Hematopoietic multipotent progenitor cell treated with erythropoietin and hydrocortisone succinate and interleukin-3 and kit ligand, for 6 days (in vitro differentiated cells): ENCODE measurements around the gene SHROOM3.
A peak's percentile ranks its signal among the peaks of the same experiment; 100 is the strongest.

Experiments
- DNase-seq: peaks from one replicate; pipeline ENCODE4 v3.0.0-alpha.2; 2015

The SHROOM3 gene

DNA sequence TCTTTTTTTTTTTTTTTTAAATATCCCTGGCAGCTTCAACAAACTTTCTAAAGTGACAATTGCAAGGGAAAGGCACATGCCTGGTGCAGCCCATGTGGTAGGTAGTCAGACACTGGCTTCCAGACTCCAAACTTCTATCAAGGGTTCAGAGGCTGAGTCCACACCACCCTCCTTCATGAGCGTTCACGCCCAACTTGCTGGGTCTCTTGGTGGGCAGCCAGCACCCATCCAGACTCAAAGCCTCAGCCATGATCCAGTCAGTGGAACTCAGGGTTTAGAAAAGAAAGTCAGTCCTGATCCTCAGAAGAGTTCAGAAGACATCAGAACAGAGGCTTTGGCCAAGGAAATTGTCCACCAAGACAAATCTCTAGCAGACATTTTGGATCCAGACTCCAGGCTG, 321.4 kb downstream of the SHROOM3 start:
- no peak for DNase-seq

DNA sequence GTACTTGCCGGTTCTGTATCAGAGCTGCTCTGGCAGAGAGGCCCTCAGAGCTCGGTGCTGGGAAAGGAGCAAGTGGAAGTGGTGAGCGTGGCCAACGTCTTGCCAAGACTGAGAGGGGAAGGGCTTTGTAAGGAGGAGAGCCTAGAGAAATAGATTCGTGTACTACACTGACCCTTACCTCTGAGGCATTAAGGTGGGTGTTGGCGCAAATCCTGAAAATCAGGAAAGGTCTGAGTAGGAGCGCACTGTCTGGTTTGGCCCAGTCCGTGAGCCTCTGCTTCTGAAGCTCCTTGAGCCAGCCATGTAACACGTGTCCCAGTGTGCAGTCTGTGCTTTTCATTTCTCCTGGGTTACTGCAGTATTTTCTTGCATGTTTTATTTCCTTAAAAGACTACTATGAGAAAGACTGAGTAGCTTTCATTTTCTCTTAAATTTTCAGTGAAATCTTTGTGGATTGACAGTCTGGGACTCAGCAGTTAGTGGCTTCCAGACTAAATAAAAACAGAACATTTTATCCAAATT, 322.4 kb downstream of the SHROOM3 start:
- no peak for DNase-seq

DNA sequence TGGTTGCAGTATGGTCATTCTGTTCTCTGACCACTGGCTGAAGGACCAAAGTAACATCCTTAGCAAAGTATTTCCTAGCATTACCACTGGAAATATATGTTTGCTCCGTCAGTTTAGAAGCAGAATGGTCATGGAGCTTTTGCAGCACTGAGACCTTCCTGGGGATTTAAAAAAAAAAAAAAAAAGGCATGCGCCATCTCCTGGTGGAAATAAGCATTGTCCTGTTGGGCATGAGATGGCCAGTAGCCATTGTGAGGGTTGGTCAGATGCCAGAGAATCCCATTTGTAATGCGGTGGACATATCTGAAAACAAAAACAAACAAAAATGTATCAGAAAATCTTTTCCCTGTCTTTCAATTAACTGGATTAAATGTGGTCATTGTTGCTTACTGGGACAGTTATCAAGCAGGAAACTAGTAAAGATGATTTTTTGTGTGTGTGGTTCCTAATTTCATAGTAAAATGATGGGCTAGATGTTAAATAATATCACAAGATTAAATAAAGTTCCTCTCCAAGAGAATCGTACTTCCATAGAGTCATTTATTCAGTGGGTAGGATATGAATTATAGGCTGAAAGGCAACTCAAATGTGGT, 323.4 kb downstream of the SHROOM3 start:
- DNase-seq: peak; percentile 53

DNA sequence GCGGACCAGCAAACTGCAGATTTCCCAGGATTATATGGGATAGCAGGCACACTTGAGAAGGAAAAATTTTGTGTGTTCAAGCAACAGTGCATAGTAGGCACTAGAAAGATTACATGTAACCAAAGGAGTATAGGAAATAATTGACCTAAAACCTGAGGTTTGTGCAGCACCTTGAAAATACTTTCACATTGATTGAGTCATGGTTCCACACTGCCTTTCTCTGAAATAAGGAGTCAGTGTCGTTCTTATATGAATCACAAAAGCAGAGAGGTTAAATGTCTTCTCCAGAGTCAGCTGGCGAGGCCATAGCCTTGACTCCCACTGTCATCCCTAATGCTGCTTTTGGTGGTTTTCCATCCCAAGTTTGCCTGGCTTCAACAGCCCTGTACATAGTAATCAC, 324.0 kb downstream of the SHROOM3 start:
- DNase-seq: no peak

DNA sequence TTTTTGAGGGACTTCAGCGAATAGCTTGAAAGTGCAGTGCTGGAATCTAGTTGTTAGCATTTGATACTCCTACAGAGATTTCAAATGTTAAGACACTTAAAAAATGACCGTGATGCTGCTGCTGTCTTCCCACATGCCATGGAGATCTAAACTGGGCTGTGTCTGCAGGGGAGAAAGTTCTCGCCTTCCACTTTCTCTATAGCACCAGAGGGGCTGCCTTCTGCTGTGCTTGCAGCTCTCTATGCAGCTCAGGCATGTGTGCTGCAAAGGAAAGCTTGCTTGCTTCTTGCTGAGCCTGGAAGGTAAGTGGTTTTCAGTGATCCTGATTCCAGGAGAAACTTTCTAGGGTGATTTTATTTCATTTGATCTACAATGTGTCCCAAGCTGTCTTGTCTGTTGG, 325.2 kb downstream of the SHROOM3 start:
- no peak for DNase-seq

DNA sequence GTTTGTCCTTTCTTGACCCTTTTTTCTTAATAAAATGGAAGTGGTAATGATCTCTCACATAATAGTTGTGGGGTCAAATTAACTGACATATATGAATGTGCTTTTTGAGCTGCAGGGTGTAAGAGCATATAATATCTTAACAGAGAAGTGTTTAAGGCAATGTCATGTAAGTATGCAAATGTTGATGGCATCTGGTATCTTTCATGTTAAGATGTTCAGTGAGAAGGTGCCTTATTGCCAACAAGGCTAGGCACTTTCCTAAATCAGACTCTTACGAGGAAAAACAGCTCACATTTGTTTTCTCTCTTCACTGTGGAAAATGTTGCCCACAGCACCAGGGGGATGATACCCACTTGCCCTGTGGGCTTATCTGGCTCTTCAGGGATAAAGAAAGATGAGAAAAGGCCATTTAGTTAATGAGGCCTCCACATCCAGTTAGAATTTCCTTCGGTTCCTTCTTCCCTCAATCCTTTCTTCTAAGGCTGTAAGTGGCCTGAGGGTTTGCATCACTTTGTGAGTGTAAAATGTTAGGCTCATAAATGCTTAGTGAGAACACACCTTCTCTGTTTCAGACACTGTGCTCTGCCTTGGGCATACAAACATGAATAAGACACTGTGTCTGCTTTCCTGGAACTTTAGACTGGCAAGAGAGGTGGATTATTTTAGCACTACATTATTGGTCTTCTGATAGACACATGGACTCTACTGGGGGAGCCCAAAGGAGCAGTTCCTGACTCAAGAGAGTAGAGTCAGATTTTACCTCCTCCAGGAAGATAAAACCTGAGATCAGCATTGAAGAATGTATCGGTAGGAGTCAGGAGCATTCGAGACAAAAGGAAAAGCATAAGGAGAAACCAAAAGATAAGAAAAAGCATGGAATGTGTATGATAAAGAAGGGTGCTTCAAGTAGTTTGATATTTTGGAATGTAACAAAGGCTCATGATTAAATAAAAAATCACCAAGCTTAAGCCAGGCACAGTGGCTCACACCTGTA, 327.4 kb downstream of the SHROOM3 start:
- DNase-seq: no peak

DNA sequence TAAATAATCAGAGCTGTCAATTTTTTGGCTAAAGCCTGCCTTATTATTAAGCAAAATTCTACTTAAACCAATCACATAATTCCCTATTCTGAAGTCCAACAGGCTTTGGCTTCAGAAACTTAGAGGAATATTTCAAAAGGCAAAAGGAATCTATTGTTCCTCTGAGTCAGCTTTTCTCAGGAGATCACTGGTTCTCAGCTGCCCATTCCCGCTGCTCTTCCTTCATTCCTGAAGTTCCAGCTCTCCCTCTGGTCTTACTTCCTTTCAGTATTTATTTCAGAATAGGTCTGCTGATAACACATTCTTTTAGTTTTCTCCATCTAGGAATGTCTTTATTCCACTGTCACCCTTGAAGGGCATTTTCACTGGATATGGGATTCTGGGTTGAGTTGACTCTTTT, 329.2 kb downstream of the SHROOM3 start:
- no peak for DNase-seq

DNA sequence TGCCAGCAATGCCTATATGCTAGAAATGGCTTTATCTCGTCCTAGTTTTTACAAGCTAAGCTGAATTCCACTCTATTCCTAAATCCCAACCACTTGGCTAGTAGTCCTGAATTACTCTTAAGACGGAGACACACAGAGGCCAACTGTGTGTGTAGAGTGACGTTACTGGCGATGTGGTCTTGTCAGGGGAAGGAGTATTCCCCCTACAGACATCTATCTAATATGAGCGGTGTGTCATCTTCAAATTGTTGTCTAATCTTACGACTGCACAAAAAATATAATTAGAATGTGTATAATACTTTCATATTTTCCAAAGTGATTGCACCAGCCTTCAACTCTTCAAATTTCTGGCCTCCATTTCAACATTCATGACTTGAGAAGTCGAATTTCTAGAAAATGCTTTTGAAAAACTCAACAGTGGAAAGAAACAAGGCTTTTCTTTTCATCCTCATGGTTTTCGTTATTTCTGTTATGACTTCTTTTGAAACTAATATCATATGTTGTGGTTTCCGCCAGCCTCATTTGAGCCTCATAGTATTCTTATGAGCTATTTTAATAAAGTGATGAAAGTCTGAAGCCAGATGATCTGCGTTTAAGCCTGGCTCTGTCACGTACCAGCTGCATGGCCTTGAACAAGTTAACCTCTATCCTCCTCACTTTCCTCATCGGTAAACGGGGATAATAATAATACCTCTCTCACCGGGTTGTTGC, 330.6 kb downstream of the SHROOM3 start:
- no peak for DNase-seq

DNA sequence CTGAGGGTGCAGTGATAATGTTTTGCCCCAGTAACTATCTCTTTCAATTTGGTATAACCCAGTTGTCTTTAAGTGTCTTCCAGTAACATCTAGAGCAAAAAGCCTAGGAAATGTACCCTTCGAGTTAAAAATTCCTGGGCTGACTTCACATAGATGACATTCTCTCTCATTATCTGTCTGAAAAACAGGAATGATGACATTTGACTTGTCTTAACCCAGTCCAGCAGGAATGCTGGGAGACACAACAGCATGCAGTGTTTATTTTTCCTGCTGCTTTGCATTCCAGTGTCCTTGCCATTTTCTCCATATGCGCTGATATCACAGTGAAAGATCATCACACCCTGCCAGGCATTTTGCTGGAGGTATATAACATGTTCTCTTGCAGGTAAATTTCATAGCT, 333.0 kb downstream of the SHROOM3 start:
- no peak for DNase-seq

DNA sequence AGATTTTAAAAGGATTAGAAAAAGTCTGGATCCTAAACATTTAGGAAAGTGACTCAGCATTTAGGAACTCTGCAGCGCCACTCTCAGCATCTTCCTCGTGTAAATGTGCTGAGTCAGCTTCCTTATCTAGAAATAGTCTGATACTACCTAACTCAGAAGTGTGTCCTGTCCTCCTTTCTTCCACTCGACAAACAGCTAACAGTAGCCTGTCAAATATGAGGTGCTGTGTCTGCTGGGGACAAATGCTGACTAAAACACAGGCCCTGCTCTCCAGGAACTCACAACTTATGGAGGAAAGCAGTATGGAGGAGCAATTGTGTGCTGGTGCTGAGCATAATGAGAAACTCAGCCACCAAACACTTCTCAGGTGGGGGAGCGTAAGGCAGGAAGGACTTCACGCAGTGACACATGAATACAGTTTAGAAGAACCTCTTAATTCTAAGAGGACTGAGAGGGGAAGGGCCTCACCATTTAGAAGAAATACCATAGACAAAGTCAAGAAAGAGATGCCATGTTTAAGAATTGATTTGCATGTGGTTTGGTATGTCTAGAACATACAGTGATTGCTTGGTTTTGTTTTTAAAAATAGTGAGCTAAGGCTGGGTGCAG, 337.6 kb downstream of the SHROOM3 start:
- peak; percentile 35 for DNase-seq

DNA sequence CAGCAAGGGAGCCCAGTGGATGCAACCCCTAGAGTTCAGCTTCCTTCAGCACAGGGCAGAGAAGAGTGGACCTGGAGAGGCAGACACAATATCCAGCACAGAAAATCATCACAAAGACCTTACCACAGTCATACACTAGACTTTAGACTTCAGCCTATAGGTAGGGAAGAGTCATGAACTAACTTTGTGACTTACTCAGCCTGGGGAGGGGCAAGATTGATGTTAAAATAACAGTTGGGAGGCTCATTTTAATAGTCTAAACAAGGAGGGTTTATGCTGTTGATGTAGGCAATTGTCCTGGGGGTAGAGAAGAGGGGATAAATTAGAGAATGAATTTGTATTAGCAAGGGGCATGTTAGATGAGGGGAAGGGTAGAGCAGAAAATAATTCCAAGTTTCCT, 338.7 kb downstream of the SHROOM3 start:
- DNase-seq: no peak

DNA sequence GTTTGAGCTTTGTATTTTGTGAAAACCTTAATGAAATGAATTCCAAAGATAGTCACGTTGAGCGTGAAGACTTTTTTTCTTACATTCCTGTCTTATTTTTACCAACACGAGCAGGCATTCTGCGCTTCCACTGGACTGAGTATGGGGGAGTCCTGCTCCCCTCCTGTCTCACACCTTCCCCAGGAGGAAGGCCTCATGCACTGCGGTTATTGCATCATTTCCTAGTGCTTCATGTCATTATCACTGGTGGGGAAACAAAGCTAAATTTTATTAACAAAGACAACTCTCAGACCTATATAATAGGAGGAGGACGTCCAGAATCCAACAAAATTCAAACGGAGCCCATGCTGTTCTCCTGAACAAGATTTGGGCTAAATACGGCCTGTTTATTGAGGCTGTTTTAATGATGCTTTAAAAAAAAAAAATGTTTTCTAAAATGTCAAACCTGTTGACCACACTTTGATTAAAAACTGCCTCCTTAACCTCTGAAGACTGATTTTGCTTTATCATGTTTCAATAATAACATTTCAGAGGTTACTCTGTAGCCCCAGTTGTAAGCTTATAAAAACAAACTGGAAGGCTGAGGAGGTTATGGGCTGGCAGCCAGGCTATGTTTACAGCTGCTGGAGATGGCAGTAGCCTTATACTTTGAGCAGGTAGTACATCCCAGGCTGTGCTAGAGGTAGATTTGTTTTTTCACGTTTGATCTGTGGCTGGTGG, 344.9 kb downstream of the SHROOM3 start:
- no peak for DNase-seq

DNA sequence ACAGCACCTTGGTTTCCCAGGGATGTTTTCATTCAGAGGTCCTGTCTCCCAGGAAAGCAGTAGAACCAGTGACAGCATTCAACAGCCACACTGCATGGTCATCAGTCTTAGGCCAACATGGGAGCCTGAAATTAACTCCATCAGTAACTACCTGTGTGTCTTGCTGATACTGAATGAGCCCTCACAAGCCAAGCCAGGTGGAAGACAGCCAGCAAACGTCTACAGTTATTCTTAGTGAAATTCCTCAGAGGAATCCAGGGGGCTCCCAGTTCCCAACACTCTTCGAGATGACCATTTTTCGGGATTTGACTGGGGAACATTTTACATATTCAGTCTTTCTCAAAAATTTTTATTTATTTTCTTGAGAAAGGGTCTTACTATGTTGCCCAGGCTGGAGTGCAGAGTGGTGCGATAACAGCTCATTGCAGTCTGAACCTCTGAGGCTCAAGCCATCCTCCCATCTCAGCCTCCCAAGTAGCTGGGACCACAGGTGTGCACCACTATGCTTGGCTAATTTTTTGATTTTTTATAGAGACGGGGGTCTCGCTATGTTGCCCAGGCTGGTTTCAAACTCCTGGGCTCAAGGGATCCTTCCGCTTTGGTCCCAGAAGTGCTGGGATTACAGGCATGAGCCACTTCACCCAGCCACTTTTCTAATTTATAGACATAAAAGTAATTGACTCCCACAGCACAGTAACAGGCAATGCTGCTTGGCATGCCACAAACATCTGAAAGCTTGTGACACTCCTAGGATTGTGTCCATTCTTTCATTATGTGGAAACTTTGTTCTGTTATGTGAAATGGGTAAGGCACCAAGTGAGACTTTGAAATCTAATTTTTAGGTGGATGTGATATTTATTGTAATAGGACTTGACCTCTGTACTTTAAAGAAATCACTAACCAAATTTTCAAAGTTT, 346.0 kb downstream of the SHROOM3 start:
- DNase-seq: no peak

DNA sequence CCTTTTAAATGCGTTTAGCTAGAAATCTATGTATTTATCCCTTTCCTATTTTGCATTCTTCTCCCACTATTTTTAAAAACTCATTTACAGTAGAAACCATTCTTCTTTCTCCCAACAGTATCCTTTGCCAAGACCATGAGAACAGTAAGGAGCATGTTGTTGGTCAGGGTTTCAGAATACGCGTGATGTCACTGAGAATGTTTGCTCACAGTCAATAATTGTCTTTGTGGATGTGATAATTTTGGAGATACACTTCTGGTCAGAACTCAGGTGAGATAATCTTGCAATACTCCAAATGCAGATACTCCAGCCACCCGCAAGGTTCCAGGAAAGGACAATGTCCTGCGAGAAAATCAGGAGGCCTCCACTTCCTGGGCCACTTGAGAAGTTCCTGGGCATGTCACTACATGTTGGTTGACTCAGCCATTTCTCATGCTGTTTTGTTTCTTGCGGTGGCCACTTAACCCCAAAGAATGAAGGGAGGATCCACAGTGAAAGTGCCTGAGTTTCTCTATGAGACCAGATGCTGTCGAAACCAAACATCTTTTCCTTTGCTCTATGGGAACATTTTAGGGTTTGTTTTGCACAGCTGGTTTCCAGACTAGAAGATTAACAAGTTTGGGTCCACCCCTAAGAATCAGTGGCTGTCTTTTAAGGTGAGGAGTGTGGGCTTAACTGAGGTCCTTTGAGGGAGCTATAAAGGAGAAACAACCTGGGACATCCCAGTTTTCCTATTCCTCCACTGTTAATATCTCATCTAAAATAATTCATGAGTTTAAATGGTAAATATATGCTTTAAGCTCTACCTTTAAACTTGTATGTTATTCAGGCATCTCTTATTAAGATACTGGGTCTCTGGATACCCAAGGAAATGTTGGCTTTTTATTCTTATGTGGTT, 346.9 kb downstream of the SHROOM3 start:
- DNase-seq: no peak

DNA sequence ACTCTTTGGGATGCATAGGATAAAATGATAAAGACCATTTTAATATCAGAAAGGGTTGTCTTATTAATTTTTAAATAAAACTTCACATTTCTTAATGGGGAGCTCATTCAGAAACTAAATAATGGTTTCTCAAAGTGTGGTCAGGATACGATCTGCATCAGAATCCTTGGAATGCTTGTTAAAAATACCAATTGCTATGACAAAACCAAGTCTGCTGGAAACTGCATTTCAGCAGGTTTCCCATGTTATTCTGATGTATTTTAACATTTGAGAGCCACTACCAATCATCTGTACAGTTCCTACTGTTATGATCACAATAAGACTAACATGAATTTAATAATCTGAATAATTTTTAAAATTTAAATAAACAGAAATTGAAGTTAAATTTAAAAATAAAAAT, 347.8 kb downstream of the SHROOM3 start:
- no peak for DNase-seq

DNA sequence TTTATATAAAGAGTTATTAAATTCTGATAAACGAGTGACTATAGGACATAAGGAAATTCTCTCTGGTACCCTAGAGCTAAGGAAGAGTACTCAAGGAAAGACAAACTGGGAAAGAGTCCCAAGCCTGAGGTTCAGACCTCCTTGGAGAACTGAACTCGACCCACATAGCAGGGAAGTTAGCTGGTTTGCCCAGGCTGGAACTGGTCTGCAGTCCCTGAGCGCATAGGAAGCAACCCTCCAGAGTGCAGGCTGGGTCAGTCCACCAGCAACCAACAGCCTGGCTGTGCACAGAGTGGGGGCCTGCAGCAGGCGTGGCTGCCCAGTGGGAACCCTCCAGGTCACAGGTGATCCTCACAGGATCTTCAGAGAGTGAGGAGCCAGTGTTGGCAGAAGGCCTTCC, 348.8 kb downstream of the SHROOM3 start:
- no peak for DNase-seq

DNA sequence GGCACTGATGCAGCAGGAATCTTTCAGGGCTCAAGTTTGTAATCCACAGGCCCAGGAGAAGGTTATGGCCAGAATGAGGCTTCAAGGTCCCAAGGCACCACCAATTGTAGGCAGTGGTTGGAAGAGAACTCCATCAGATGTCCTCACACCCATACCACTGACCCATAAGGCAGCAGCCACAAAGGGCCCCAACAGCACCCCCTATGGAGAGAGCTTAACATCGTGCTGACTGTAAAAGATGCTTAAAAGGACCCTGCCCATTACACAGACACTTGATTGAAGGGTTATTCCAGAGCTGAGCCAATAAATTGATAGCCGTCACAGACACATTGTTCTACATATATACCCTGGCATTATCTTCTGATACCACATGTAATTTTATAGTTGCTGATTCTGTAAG, 349.2 kb downstream of the SHROOM3 start:
- peak; percentile 13 for DNase-seq

DNA sequence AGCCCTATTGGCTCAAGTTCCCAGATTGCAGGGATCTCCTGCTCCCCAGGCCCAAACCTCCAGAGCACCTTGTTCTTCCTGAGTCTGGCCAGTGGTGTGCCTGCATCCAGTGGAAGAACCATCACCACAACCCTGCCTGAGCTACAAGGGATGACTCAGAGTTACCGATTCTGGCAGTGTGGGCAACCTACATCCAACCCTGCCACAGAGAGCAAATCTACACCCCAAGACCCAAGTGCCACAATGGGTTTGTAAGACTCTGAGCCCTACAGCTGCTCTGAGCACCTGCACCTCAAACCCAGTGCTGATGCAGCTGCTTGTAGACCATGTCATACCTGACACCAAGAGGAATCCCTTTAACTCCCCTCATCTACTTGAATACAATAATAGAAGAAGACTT, 352.9 kb downstream of the SHROOM3 start:
- DNase-seq: no peak

DNA sequence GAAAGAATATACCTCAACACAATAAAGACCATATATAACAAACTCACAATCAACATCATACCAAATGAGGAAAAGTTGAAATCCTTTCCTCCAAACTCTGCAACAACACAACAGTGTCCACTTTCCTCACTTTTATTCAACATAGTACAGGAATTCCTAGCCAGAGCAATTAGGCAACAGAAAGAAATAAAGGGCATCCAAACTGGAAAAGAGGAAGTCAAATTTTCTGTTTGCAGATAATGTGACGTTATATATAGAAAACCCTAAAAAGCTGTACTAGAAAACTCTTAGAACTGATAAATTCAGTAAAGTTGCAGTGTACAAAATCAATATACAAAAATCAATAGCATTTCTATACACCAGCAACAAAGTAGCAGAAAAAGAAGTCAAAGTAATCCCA, 355.3 kb downstream of the SHROOM3 start:
- DNase-seq: no peak

DNA sequence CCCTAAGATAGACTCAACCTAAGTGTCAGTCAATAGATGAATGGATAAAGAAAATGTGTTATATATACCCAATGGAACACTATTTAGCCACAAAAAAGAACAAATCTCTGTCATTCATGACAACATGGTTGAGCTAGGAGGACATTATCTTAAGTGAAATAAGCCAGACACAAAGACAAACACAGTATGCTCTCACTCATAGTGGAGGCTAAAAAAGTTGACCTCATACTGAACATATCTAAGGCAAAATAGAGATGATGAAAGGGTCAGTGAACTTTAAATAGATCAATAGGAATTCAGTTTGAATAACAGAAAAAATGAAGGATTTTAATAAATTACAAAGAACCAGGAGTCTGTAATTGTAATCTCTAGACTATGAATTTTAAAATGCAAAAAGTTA, 356.4 kb downstream of the SHROOM3 start:
- DNase-seq: no peak
